Mammary epithelial cell (primary cell): ENCODE measurements around the gene DYNC2I2.

Source experiments
- EZH2 ChIP-seq: IDR thresholded peaks from 2 replicates; pipeline ENCODE4 v1.6.1; 2012; ENCODE audit warnings: low read length, inconsistent platforms, borderline replicate concordance
- TF ChIP-seq, protein P1 (sequence below), 2 donors: IDR thresholded peaks in 1 of 2; conservative IDR thresholded peaks in 1 of 2; 2 replicates each; pipeline ENCODE4 v1.5.1; 2011 to 2012; ENCODE audit warnings: inconsistent platforms in 2 of 2, low read length in 2 of 2, mild to moderate bottlenecking in 2 of 2, control low read depth in 1 of 2, low read depth in 1 of 2; ENCODE audit not compliant: insufficient read depth in 1 of 2; ENCODE audit errors: extremely low read depth in 1 of 2

DNA sequence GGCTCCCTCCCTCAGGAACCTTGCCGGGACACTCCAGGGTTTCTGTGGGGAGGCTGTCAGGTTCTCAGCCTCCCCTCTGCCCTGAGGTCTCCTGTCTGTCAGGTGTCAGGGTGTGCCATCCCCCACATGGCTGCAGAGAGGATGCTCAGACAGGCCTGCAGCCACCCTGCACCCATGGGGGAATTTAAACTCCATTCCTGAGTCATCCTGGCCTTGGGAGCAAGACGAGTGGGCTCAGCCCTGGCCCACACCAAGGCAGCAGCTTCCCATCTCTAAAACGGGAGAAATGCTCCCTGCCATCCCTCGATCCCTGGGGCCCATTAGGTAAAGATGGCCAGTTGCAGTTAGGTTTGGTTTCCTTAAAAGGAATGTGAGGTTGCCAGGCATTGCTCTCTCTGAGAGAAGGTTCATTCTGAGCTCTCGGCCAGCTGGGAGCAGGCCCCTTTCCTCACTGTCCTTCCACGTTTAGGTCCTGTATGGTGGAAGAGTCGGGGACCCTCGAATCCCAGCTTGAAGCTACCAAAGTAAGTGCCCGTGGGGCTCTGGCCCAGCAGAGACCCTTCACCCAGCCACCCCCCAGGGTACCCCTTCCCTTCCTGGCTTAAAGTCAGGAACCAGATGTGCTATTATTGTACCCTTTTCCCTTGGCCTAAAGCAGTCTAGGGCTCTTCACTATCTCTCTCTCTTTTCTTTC, 26.6 kb downstream of the DYNC2I2 start:
- TF ChIP-seq, protein P1, sequence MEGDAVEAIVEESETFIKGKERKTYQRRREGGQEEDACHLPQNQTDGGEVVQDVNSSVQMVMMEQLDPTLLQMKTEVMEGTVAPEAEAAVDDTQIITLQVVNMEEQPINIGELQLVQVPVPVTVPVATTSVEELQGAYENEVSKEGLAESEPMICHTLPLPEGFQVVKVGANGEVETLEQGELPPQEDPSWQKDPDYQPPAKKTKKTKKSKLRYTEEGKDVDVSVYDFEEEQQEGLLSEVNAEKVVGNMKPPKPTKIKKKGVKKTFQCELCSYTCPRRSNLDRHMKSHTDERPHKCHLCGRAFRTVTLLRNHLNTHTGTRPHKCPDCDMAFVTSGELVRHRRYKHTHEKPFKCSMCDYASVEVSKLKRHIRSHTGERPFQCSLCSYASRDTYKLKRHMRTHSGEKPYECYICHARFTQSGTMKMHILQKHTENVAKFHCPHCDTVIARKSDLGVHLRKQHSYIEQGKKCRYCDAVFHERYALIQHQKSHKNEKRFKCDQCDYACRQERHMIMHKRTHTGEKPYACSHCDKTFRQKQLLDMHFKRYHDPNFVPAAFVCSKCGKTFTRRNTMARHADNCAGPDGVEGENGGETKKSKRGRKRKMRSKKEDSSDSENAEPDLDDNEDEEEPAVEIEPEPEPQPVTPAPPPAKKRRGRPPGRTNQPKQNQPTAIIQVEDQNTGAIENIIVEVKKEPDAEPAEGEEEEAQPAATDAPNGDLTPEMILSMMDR (conservative IDR thresholded peaks at IDR 0.05 in 1 of 2, IDR thresholded peaks at IDR 0.05 in 1 of 2; ENCODE audit: extremely low read depth in 1 of 2, insufficient read depth in 1 of 2, low read depth in 1 of 2, low read length in 2 of 2): no peak
- TF ChIP-seq EZH2: no peak
